HepG2 (cell line): Measurements from ENCODE around the gene ARVCF. TPM values are rescaled to one million over a fixed set of nuclear protein-coding genes. Genes with fewer than 3 reads are reported as not detected.
A peak's percentile ranks its signal among the peaks of the same experiment; 100 is the strongest.

Experiments used
- ATAC-seq: fragments of 200-7000 bp; cut with Tn5 transposase; 3 replicates; pipeline ENCODE4 v1.9.1; 2020; ENCODE audit warnings: mild to moderate bottlenecking, moderate library complexity
- BruUV-seq: library from RNA; stranded (reverse); fragments of 400-500 nt; replicated peaks from 2 replicates; lab custom pipeline; 2021; lab: Mats Ljungman, UMichigan
- CTCF ChIA-PET: fragments of 300-600 bp; formaldehyde crosslinking; extraction: SDS; loops from one replicate; lab custom pipeline; 2021; ENCODE audit warnings: low total read pairs, inconsistent platforms, low intra/inter-chr PET ratio; lab: Yijun Ruan, JAX
- POLR2A ChIA-PET: fragments of 350-600 bp; sonication (Branson Sonifier 250); formaldehyde crosslinking; loops from one replicate; lab custom pipeline; 2020; ENCODE audit warnings: antibody characterized with exemption, inconsistent platforms; lab: Yijun Ruan, JAX
- DNase-seq: peaks from one replicate; pipeline ENCODE4 v3.0.0-alpha.2; 2015; ENCODE audit warnings: low spot score
- FAIRE-seq: peaks from 3 replicates; lab custom pipeline; 2011; peaks lifted over from hg19 to GRCh38; lab: Jason Lieb, UNC
- H2AFZ ChIP-seq: one replicate; pipeline ENCODE4 v1.6.1; 2011; ENCODE audit warnings: low read length, inconsistent platforms
- H3K27ac ChIP-seq: fragments of 300-600 bp; 3 replicates; pipeline ENCODE4 v1.8.0; 2011; ENCODE audit warnings: mixed run types, mild to moderate bottlenecking, mixed read lengths, low read length, inconsistent platforms; ENCODE audit not compliant: insufficient read depth; ENCODE audit errors: extremely low read length
- H3K27me3 ChIP-seq, 2 experiments: fragments of 200-600 bp in 1 of 2; 2 replicates in 1 of 2; 3 replicates in 1 of 2; pipeline versions ENCODE4 v1.6.0 to v1.8.0; 2011; ENCODE audit warnings: low read length in 2 of 2, mild to moderate bottlenecking in 2 of 2, moderate library complexity in 2 of 2, inconsistent platforms in 1 of 2; ENCODE audit not compliant: insufficient read depth in 2 of 2, control insufficient read depth in 1 of 2
- H3K36me3 ChIP-seq, 2 experiments: fragments of 200-600 bp in 1 of 2; replicated peaks in 1 of 2; 2 replicates in 1 of 2; 3 replicates in 1 of 2; pipeline versions ENCODE4 v1.5.1 to v1.8.0; 2011; ENCODE audit warnings: low read length in 2 of 2, inconsistent platforms in 1 of 2; ENCODE audit not compliant: insufficient read depth in 2 of 2, control insufficient read depth in 1 of 2
- H3K4me1 ChIP-seq: 2 replicates; pipeline ENCODE4 v1.5.1; 2012; ENCODE audit warnings: low read length, inconsistent platforms; ENCODE audit not compliant: insufficient read depth
- H3K4me2 ChIP-seq: 2 replicates; pipeline ENCODE4 v1.6.0; 2011; ENCODE audit warnings: low read depth, low read length, inconsistent platforms
- H3K4me3 ChIP-seq, 3 experiments: fragments of 200-600 bp in 1 of 3; sonication (generic), shearing (Covaris generic) in 1 of 3; replicated peaks in 1 of 3; 2 replicates each; pipeline ENCODE4 v1.5.1; 2011 to 2016; ENCODE audit warnings: low read length in 3 of 3, inconsistent platforms in 2 of 3, low read depth in 2 of 3, mild to moderate bottlenecking in 2 of 3, control low read depth in 1 of 3, mixed read lengths in 1 of 3; ENCODE audit not compliant: insufficient read depth in 1 of 3
- H3K79me2 ChIP-seq: one replicate; pipeline ENCODE4 v1.6.1; 2011; ENCODE audit warnings: low read length, inconsistent platforms; ENCODE audit not compliant: insufficient read depth
- H3K9ac ChIP-seq: 2 replicates; pipeline ENCODE4 v1.6.0; 2011; ENCODE audit warnings: mild to moderate bottlenecking, low read depth, low read length, inconsistent platforms; ENCODE audit not compliant: insufficient read depth
- H3K9me3 ChIP-seq: 2 replicates; pipeline ENCODE4 v1.5.1; 2012; ENCODE audit warnings: mild to moderate bottlenecking, low read length
- H4K20me1 ChIP-seq: 2 replicates; pipeline ENCODE4 v1.6.0; 2011; ENCODE audit warnings: inconsistent platforms, mild to moderate bottlenecking, low read length, moderate library complexity; ENCODE audit not compliant: insufficient read depth
- AKNA ChIP-seq: sonication (generic); formaldehyde crosslinking; IDR thresholded peaks from 2 replicates; pipeline ENCODE4 v1.4.0; 2020; ENCODE audit warnings: missing genetic modification reagents, borderline replicate concordance
- BCL3 ChIP-seq: sonication (generic); formaldehyde crosslinking; IDR thresholded peaks from 2 replicates; pipeline ENCODE4 v1.5.1; 2020; ENCODE audit warnings: mild to moderate bottlenecking, missing genetic modification reagents, moderate library complexity
- ELF4 ChIP-seq: sonication (generic); formaldehyde crosslinking; IDR thresholded peaks from 2 replicates; pipeline ENCODE4 v1.5.0; 2020; ENCODE audit warnings: missing genetic modification reagents, mild to moderate bottlenecking, moderate library complexity, borderline replicate concordance
- HINFP ChIP-seq: sonication (generic); formaldehyde crosslinking; IDR thresholded peaks from 2 replicates; pipeline ENCODE4 v1.4.0; 2020; ENCODE audit warnings: low read depth, mild to moderate bottlenecking, missing genetic modification reagents
- KDM2A ChIP-seq: sonication (generic); formaldehyde crosslinking; IDR thresholded peaks from 2 replicates; pipeline ENCODE4 v1.4.0; 2020; ENCODE audit warnings: low read depth, missing genetic modification reagents, borderline replicate concordance
- POGZ ChIP-seq: sonication (generic); formaldehyde crosslinking; IDR thresholded peaks from 2 replicates; pipeline ENCODE4 v1.4.0; 2020; ENCODE audit warnings: mild to moderate bottlenecking, missing genetic modification reagents
- SRSF9 ChIP-seq: fragments of 200-400 bp; formaldehyde crosslinking; IDR thresholded peaks from 2 replicates; pipeline ENCODE4 v1.6.1; 2018; ENCODE audit warnings: borderline replicate concordance, mild to moderate bottlenecking, low read depth, low read length; ENCODE audit not compliant: insufficient read depth, poor library complexity, severe bottlenecking
- ZBTB4 ChIP-seq: sonication (generic); formaldehyde crosslinking; IDR thresholded peaks from 2 replicates; pipeline ENCODE4 v1.4.0; 2020; ENCODE audit warnings: missing genetic modification reagents, mild to moderate bottlenecking, borderline replicate concordance
- ZNF20 ChIP-seq: sonication (generic); formaldehyde crosslinking; IDR thresholded peaks from 2 replicates; pipeline ENCODE4 v1.4.0; 2020; ENCODE audit warnings: mild to moderate bottlenecking, moderate library complexity, missing genetic modification reagents
- WGBS: methylation state at CpG from one replicate; pipeline ENCODE4 v1.1.6; 2017; ENCODE audit warnings: low lambda C conversion rate; 5-methylcytosine and 5-hydroxymethylcytosine counted together
- in situ Hi-C: cut with HindIII; loops from 2 replicates; pipeline ENCODE4 v1.10.0; 2017; ENCODE audit warnings: low pct_unique_long_range_greater_than_20kb; ENCODE audit not compliant: extremely low pct_ligation_motif_present
- intact Hi-C: fragments of 100-400 bp; cut with micrococcal nuclease; formaldehyde crosslinking; loops from one replicate; pipeline ENCODE4 v1.10.0; 2022; ENCODE audit not compliant: unreplicated experiment
- polyA plus RNA-seq, 8 experiments: library from polyadenylated mRNA; depleted of rRNA in 3 of 8; stranded (reverse) in 7 of 8; unstranded in 1 of 8; fragments of >200 nt; fragmentation: Illumina TruSeq in 4 of 8; extraction: Trizol in 4 of 8; gene quantifications; 2 replicates each; pipeline versions ENCODE4 v1.2.1 to v1.2.3, GENCODE V29; 2011 to 2016; ENCODE audit warnings: low read depth in 4 of 8, missing spikeins in 1 of 8, mixed read lengths in 1 of 8; ENCODE audit not compliant: insufficient read depth in 1 of 8
- total RNA-seq, 5 experiments: library from RNA; depleted of rRNA; stranded (reverse); fragments of >200 nt; fragmentation: Illumina TruSeq; extraction: Trizol; gene quantifications; 2 replicates each; pipeline ENCODE4 v1.2.3, GENCODE V29; 2016; ENCODE audit warnings: low read depth in 1 of 5

ARVCF gene
- total and polyA plus RNA-seq, 2 of the 13 experiments (the other 11 are each of a cell fraction or from before 2014, with no cell fraction given), result 16.4 to 17.7 TPM

GRCh38 chr22:20011123-20011992, 5.3 kb downstream of the ARVCF start:
- WGBS, result 86% methylated on average over 12 of the region's 20 CpGs
- intact Hi-C loops (loop anchor here (10.0 kb wide), 1 partner anchor 63 kb away; no protein-coding TSS in a partner anchor), in situ Hi-C loops (loop anchor here (5.0 kb wide), 1 partner anchor 39 kb away; no protein-coding TSS in a partner anchor)
- no peaks in the 10 kb centered on the region; a peak in 1 of 5 replicates for H3K27me3 ChIP-seq
- H3K9me3 ChIP-seq, result no peaks in the 10 kb centered on the region
- H3K27ac ChIP-seq, result peak overlapping the region; percentile 38
- H3K9ac ChIP-seq, result no peak overlapping the region
- FAIRE-seq (no peak), DNase-seq (no peak), ATAC-seq (no peak)
- CTCF ChIA-PET, result interaction anchor here (1.2 to 3.3 kb wide), 2 partner anchors 41 kb away, joined by 3 to 35 read pairs; no protein-coding TSS in a partner anchor
- H3K4me3 ChIP-seq, result no peak overlapping the region
- H3K4me1 ChIP-seq, result peaks cover 55% of the 10 kb centered on the region
- H3K4me2 ChIP-seq, result no peak overlapping the region
- no peaks in the 10 kb centered on the region; a peak in 1 of 5 replicates for H3K36me3 ChIP-seq
- H2AFZ ChIP-seq, result no peak overlapping the region
- peaks cover 11% of the 10 kb centered on the region for H3K79me2 ChIP-seq
- BruUV-seq, result no TSS peak
- POLR2A ChIA-PET, result interaction anchor here (1.0 kb wide), 1 partner anchor 106 kb away, joined by 3 read pairs; the partner anchor contains the start of gene TRMT2A
- H4K20me1 ChIP-seq, result no peaks in the 10 kb centered on the region
- TF ChIP-seq ZBTB4 (no peak), BCL3 (CRISPR knock-in tag) (no peak), POGZ (no peak), KDM2A (CRISPR knock-in tag) (no peak), ZNF20 (no peak), AKNA (CRISPR knock-in tag) (no peak), SRSF9 (no peak), HINFP (CRISPR knock-in tag) (no peak), ELF4 (CRISPR knock-in tag) (no peak)
